Stimulated activated naive CD8-positive, alpha-beta T cell treated with anti-CD3 and anti-CD28 coated beads, Interleukin-15, Interleukin-2, amounts not matched to agents 100 ng/mL and 50 ng/mL, for 24 hours (primary cell): Measurements from ENCODE around the gene DGUOK.

Experiments used
- H3K27ac Mint-ChIP-seq: one replicate; pipeline ENCODE4 v1.8.0; 2021; ENCODE audit warnings: mild to moderate bottlenecking, mixed read lengths
- H3K27me3 Mint-ChIP-seq: one replicate; pipeline ENCODE4 v1.8.0; 2021; ENCODE audit warnings: mixed read lengths
- H3K36me3 Mint-ChIP-seq: one replicate; pipeline ENCODE4 v1.8.0; 2021; ENCODE audit warnings: low read depth, mixed read lengths
- H3K4me1 Mint-ChIP-seq: one replicate; pipeline ENCODE4 v1.8.0; 2021; ENCODE audit warnings: low read depth, mixed read lengths
- H3K4me3 Mint-ChIP-seq: one replicate; pipeline ENCODE4 v1.8.0; 2021; ENCODE audit warnings: mild to moderate bottlenecking, mixed read lengths
- H3K9me3 Mint-ChIP-seq: one replicate; pipeline ENCODE4 v1.8.0; 2021; ENCODE audit warnings: mixed read lengths

The DGUOK gene

DNA sequence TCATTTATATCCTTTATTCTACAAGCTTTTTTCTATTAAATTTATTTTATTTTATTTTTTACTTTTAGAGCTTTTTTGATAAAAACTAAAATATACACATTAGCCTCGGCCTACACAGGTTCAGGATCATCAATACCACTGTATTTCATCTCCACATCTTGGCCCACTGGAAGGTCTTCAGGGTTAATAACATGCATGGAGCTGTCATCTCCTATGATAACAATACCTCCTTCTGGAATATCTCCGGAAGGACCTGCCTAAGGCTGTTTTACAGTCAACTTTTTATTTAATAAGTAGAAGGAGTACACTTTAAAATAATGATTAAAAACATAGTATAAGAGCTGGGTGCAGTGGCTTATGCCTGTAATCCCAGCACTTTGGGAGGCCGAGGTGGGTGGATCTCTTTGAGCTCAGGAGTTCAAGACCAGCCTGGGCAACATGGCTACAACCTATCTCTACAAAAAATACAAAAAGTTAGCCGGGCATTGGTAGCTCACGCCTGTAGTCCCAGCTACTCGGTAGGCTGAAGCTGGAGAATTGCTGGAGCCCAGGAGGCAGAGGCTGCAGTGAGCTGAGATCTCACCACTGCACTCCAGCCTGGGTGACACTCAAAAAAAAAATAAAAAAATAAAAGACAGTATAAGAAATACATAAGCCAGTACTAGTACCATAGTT lies 15.7 kb upstream of the DGUOK start:
- Mint-ChIP-seq H3K36me3 (no peaks in the 10 kb centered on the region), H3K9me3 (no peaks in the 10 kb centered on the region), H3K4me1 (peaks cover 17% of the 10 kb centered on the region), H3K27ac (no peak overlapping the region), H3K4me3 (no peak overlapping the region), H3K27me3 (no peaks in the 10 kb centered on the region)

DNA sequence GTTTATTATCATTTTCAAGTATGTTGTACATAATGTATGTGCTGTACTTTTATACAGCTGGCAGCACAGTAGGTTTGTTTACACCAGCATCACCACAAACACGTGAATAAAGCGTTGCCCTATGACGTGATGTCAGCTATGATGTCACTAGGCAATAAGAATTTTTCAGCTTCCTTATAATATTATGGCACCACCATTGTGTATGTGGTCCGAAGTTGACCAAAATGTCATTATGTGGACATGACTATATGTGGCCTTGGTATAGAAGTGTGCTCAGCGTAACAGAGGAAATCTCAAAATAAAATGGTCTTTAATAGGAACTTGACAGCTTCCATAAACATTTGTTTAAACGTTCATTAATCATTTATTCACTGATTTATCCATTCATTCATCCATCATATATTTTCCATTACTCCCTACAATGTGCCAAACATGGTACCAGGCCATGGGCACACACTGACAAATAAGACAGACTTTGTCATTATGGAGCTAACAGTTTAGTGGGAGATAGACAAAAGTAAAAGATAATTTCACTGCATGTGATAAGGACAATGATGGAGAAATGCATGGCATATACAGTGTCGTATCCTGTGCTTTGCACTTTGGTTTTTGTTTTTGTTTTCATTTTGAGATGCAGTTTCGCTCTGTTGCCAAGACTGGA lies 15.0 kb upstream of the DGUOK start:
- H3K4me1 Mint-ChIP-seq: peaks cover 17% of the 10 kb centered on the region
- H3K27ac Mint-ChIP-seq: no peak overlapping the region
- H3K9me3 Mint-ChIP-seq: no peaks in the 10 kb centered on the region
- no peak overlapping the region for H3K4me3 Mint-ChIP-seq
- H3K27me3 Mint-ChIP-seq: no peaks in the 10 kb centered on the region
- H3K36me3 Mint-ChIP-seq: no peaks in the 10 kb centered on the region

DNA sequence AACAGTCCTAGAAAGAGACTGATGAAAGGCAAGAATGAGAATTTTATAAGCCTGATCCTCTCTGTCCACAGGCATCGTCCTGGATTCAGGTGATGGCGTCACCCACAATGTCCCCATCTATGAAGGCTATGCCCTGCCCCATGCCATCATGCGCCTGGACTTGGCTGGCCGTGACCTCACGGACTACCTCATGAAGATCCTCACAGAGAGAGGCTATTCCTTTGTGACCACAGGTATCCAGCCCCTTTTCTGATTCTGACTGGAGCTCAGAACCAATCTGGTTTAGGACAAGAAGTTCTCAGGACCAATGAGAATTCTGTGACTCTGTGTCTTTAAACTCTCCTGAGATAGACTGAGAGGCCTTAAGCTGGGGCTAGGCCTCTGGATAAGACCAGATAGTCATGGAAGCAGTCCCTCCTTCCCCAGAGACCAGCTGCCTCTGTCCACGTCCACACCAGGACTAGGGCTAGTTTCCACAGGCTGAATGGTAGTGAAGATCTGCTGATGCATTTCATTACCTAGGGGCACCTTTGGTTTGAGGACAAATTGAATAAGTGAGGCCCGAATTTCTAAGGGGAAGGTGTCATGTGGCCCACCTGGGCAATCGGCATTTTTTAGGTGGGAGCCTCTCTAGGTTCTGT lies 13.1 kb upstream of the DGUOK start:
- Mint-ChIP-seq H3K27me3 (no peaks in the 10 kb centered on the region), H3K9me3 (no peaks in the 10 kb centered on the region)

DNA sequence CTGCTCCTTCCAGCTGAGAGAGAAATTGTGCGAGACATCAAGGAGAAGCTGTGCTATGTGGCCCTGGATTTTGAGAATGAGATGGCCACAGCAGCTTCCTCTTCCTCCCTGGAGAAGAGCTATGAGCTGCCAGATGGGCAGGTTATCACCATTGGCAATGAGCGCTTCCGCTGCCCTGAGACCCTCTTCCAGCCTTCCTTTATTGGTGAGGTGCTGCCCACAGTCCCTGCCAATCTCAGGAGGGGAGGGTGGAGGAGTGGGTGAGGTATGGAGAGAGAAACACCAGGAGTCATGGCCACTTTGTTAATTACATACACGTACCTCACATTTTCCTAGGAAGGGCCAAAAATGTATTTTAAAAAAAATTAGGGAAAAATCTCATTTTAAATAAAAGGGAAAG lies 12.0 kb upstream of the DGUOK start:
- no peaks in the 10 kb centered on the region for H3K4me1 Mint-ChIP-seq
- H3K4me3 Mint-ChIP-seq: no peak overlapping the region
- H3K36me3 Mint-ChIP-seq: no peaks in the 10 kb centered on the region
- H3K9me3 Mint-ChIP-seq: no peaks in the 10 kb centered on the region
- H3K27ac Mint-ChIP-seq: no peak overlapping the region
- no peaks in the 10 kb centered on the region for H3K27me3 Mint-ChIP-seq

More for the DNA sequence above, 13.1 kb upstream of the DGUOK start:
- H3K4me3 Mint-ChIP-seq: no peak overlapping the region
- H3K4me1 Mint-ChIP-seq: peaks cover 2% of the 10 kb centered on the region
- no peak overlapping the region for H3K27ac Mint-ChIP-seq
- no peaks in the 10 kb centered on the region for H3K36me3 Mint-ChIP-seq

DNA sequence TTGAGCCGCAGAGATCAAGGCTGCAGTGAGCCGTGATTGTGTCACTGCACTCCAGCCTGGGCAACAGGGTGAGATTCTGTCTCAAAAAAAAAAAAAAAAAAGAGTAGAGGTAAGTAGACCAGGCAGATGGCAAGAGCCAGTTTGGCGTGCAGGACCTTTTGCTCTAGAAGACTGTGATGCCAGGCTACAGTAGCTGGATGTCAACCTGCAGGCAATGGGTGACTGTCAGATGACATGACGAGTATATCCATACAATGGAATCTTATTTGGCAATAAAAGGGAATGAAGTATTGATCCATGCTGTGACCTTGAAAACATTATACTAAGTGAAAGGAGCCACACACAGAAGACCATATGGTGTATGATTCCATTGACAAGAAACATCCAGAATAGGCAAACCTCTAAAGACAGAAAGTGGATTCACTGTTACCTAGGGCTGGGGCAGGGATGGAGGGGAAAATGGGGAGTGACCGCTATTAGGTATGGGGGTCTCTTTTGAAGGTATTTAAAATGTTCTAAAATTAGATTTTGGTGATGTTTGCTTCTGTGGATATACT lies 11.2 kb upstream of the DGUOK start:
- Mint-ChIP-seq H3K36me3 (no peaks in the 10 kb centered on the region), H3K4me3 (no peak overlapping the region), H3K4me1 (no peaks in the 10 kb centered on the region), H3K27me3 (no peaks in the 10 kb centered on the region), H3K27ac (no peak overlapping the region), H3K9me3 (no peaks in the 10 kb centered on the region)

DNA sequence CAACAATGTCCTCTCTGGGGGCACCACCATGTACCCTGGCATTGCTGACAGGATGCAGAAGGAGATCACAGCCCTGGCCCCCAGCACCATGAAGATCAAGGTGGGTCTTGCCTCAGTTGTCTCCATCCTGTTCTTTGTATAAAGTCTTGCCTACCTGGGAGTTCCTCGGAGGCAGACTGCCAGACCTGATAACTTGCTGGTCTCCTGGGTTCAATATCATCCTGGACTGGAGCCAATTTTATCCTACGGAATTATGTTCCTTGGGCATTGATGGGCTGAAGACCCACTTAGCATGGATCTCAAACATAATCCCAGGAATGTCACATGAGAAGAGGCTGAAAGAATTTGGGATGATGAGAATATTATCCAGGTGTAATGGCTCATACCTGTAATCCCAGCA lies 10.0 kb upstream of the DGUOK start:
- Mint-ChIP-seq H3K4me1 (no peaks in the 10 kb centered on the region), H3K27ac (no peak overlapping the region), H3K4me3 (no peak overlapping the region), H3K36me3 (no peaks in the 10 kb centered on the region), H3K9me3 (no peaks in the 10 kb centered on the region), H3K27me3 (no peaks in the 10 kb centered on the region)

DNA sequence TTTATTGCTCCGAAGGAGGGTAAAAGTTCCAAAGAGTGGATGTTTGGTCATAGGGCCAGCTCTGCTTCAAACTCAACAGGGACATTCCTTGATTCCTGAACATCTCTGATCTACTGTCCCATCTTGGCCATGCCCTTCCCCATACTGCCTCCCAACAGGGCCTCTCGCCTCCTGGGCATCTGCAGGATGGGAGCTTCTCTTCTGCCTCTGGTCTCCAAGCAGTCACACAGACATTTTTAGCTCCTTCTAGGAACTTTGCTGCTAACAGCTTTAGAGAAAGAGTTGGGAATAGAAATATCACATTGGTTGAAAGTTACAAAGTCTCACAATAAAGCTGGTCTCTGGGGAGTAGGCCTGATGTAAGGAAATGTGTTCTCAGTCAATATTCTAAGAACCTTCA lies 9.4 kb upstream of the DGUOK start:
- H3K27me3 Mint-ChIP-seq: no peaks in the 10 kb centered on the region
- H3K9me3 Mint-ChIP-seq: no peaks in the 10 kb centered on the region
- no peak overlapping the region for H3K4me3 Mint-ChIP-seq
- no peak overlapping the region for H3K27ac Mint-ChIP-seq
- H3K4me1 Mint-ChIP-seq: no peaks in the 10 kb centered on the region
- no peaks in the 10 kb centered on the region for H3K36me3 Mint-ChIP-seq

DNA sequence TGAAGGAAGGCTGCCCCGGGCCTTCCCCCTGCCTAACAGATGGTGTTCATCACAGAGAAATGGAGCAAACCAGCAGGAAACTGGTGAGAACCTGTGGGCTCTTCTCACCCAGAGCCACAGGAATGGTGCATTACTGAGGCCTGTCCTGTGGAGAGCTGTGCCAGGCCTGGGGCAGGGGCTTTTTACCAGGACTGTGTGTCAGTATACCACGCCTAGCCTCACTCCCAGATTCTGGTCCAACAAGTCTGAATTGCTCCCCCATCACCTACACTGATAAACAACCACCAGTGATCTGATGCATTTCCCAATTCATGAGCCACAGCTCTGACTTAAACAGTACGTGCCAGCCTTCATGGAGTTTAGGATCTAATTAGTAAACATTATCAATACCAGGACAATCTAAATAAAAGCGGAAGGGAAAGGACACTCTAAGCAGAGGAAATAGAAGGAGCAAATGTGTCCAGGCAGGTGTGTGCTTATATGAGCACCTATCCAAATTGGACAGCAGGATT lies 8.9 kb upstream of the DGUOK start:
- H3K27me3 Mint-ChIP-seq: no peaks in the 10 kb centered on the region
- H3K9me3 Mint-ChIP-seq: no peaks in the 10 kb centered on the region
- H3K4me3 Mint-ChIP-seq: no peak overlapping the region
- H3K27ac Mint-ChIP-seq: no peak overlapping the region
- H3K4me1 Mint-ChIP-seq: no peaks in the 10 kb centered on the region
- H3K36me3 Mint-ChIP-seq: no peaks in the 10 kb centered on the region

DNA sequence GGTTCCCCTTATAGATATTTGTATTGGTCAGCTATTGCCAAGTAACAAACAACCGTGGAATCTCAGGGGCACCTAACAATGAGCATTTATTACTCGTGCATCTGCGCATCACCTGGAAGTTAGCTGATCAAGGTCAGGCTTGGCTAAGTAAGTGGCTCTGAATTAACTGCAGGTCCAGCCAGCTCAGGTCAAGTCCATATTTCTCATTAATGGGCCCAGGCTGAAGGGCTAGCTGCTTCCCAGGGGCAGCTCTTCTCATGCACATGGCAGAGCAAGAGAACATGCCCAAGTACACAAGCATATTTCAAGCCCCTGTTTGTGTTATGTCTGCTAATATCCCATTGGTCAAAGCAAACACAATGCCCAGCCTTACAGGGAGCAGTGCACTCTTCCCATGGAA lies 7.8 kb upstream of the DGUOK start:
- no peak overlapping the region for H3K4me3 Mint-ChIP-seq
- H3K36me3 Mint-ChIP-seq: no peaks in the 10 kb centered on the region

DNA sequence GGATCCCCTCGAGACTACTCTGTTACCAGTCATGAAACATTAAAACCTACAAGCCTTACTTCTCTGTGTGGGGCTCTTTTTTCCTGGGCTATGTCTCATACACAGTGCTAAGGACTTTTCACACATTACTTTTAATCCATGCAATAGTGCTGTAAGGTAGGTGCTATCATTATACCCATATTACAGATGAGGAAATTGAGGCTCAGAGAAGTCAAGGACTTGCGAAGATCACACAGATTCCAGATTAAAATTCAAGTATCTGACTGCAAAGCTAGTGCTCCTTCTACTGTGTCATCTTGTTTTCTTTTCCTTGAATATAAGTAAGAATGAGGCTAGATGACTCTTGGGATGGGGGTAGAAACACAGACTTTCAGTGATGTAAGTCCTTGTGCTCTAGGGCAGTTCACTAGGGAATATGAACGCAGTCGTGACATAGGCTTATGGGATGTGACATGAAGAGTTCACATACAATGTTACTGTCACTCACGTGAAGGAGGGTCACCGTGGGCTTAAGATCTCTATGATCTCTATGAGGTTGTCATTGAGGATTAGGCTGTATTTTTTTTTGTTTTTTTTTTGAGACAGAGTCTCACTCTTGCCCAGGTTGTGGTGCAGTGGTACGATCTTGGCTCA lies 7.0 kb upstream of the DGUOK start:
- Mint-ChIP-seq H3K27me3 (no peaks in the 10 kb centered on the region), H3K9me3 (no peaks in the 10 kb centered on the region), H3K27ac (no peak overlapping the region), H3K4me1 (peaks cover 8% of the 10 kb centered on the region), H3K4me3 (no peak overlapping the region), H3K36me3 (no peaks in the 10 kb centered on the region)

More for the DNA sequence above, 7.8 kb upstream of the DGUOK start:
- no peaks in the 10 kb centered on the region for H3K9me3 Mint-ChIP-seq
- H3K4me1 Mint-ChIP-seq: peaks cover 8% of the 10 kb centered on the region
- H3K27ac Mint-ChIP-seq: no peak overlapping the region
- H3K27me3 Mint-ChIP-seq: no peaks in the 10 kb centered on the region

DNA sequence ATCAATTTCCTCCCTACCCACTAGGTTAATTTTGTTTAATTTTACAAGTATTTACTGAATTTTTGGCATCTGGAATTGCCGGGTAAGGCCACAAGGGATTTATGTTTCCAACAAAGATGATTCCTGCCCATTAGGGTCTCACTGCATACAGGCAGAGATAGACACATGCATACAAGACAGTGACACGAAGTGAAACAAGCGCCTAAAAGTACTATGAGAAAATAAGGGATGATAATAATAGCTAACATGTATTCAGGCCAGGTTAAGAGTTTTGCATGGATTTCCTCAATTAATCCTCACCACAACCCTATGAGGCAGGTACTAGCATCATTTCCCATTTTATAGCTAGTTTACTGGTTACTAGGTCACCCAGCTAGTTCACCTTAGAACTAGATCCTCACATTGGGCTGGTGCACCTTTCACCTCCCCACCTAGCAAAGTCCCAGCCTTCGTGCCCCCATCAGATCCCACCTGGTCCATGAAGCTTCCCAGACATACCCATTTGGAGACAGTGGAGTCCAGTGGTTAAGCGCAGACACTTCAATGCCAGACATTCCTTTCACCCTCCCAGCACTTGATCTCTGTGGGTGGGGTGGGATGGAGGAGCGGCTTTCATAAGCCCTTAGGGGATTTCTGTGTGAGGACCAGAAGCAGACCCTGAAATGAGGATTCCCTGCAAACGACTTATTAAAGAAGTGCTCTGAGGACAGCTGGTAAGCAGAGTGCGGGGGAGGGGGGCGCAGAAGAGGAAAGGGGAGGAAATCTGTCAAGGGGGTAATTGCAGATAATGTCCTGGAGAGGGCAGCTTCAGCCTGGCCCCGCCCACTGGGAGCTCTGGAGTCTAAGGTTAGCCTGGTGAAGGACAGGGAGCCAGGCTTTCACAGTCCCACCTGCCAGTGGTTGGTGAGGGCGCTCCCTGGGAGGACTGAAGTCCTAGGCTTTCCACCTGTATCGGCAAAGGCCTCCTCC lies 5.8 kb upstream of the DGUOK start:
- H3K4me3 Mint-ChIP-seq: no peak overlapping the region
- no peaks in the 10 kb centered on the region for H3K27me3 Mint-ChIP-seq
- no peaks in the 10 kb centered on the region for H3K36me3 Mint-ChIP-seq
- no peaks in the 10 kb centered on the region for H3K9me3 Mint-ChIP-seq
- H3K4me1 Mint-ChIP-seq: peaks cover 16% of the 10 kb centered on the region
- H3K27ac Mint-ChIP-seq: no peak overlapping the region

DNA sequence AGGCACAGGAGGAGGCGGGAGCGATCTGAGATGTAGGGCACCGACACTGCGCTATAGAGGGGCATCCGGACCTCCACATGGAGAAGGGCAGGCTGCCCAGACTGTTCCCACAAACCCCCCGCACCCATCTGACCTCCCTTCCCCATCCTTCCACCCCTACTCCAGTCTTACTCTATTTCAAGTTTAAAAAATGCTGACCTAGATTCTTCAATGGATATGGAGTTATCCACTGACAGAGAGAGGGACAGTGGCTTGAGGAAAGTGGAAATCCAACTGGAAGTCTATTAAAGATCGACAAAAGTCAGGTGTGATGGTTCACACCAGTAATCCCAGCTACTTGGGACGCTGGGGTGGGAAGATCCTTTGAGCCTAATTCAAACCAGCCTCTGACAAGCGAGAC lies 5.1 kb upstream of the DGUOK start:
- no peaks in the 10 kb centered on the region for H3K27me3 Mint-ChIP-seq
- H3K4me3 Mint-ChIP-seq: no peak overlapping the region
- peaks cover 23% of the 10 kb centered on the region for H3K4me1 Mint-ChIP-seq
- no peaks in the 10 kb centered on the region for H3K36me3 Mint-ChIP-seq
- no peaks in the 10 kb centered on the region for H3K9me3 Mint-ChIP-seq
- H3K27ac Mint-ChIP-seq: no peak overlapping the region

DNA sequence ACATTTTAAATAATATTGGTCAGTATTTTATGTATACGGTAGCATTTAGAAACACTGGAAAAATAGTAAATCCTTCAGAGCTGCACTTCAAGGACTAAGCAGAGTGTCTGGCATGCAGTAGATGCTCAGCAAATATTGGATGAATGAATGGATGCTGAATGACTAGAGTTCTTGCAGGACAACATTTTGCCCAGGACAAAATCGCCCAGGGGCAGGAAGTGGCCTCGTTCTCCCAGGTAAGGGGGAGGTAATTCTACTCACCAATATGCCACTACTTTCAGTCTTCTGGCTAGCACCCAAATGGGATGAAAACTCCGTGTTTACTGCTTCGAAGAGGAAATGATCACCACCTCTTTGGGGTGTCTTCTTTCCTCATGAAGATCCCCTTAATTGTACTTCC lies 4.0 kb upstream of the DGUOK start:
- Mint-ChIP-seq H3K4me1 (peaks cover 25% of the 10 kb centered on the region), H3K27me3 (no peaks in the 10 kb centered on the region), H3K4me3 (no peak overlapping the region), H3K36me3 (peaks cover under 1% of the 10 kb centered on the region), H3K27ac (no peak overlapping the region), H3K9me3 (no peaks in the 10 kb centered on the region)
